ENCODE results near the gene PKIG. TPM values are rescaled to one million over a fixed set of nuclear protein-coding genes. Genes with fewer than 3 reads are reported as not detected.

Gene PKIG
- total RNA-seq, 1 experiment from 2014 or later, result 285 TPM

DNA sequence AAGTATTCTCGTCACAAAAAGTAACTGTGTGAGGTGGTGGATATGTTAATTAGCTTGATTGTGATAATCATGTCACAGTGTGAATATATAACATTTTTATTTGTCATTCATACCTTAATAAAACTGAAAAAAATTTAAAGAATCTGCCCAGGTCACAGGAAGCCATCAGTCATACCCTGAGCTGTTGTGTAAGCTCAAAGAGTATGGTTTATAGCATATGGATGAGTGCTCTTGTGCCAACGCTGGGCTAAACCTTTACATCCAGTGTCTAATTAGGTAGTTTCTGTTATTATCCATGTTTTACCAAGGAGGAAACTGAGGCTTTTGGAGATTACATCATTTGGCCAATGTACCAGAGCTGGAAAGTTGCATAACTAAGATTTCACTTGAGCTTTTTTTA lies 11.4 kb downstream of the PKIG start:
- peak overlapping the region; percentile 57 for H3K4me2 ChIP-seq (ENCODE audit: low read depth, low read length, poor library complexity, severe bottlenecking)
- H3K4me1 ChIP-seq (ENCODE audit: low read length), result peaks cover 99% of the 10 kb centered on the region
- peaks cover 3% of the 10 kb centered on the region; the same call in 1 of the 2 replicates for H4K20me1 ChIP-seq (ENCODE audit: insufficient read depth, low read depth, low read length)
- peaks cover 98% of the 10 kb centered on the region for H3K79me2 ChIP-seq (ENCODE audit: low read length)
- peak overlapping the region; percentile 42 for H3K9ac ChIP-seq (ENCODE audit: low read length)
- no peak overlapping the region for H2AFZ ChIP-seq (ENCODE audit: low read length)
- H3K4me3 ChIP-seq (ENCODE audit: low read length), result no peak overlapping the region; the same call in 1 of the 2 replicates
- no peaks in the 10 kb centered on the region for H3K9me3 ChIP-seq (ENCODE audit: low read length)
- peak overlapping the region; percentile 88 for H3K27ac ChIP-seq (ENCODE audit: low read length)
- peak; percentile 58 for DNase-seq
- H3K27me3 ChIP-seq (ENCODE audit: low read length), result no peaks in the 10 kb centered on the region
- H3K9me2 ChIP-seq (replicated peaks; ENCODE audit: insufficient read depth, low read length), result no peaks in the 10 kb centered on the region
- H3K36me3 ChIP-seq (ENCODE audit: insufficient read depth, low read length), result peaks cover 78% of the 10 kb centered on the region

DNA sequence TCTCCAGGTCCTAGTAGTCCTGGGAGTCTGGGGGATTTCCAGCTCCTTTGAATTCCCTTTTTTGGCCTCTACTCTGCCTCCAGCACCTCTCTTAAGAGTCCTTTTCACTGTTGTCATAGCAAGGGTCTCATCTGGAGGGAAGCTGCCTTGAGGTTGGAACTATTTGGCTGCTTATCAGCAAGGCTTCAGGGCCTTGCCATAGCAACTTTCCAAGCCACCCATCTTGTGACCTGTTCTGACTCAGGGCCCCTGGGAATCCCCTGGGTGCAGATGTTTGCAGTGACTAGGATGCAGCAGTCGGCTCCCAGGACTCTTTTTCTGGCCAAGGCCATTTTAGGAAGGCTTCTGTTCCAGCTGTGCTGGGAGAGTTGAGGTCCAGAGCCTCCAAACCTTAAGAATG lies 12.4 kb downstream of the PKIG start:
- Histone ChIP-seq H2AFZ (ENCODE audit: low read length) (no peak overlapping the region), H3K9me3 (ENCODE audit: low read length) (no peaks in the 10 kb centered on the region), H3K4me3 (ENCODE audit: low read length) (peak overlapping the region; percentile 7; the same call in 1 of the 2 replicates), H3K9me2 (replicated peaks; ENCODE audit: insufficient read depth, low read length) (no peaks in the 10 kb centered on the region), H3K79me2 (ENCODE audit: low read length) (peaks cover 98% of the 10 kb centered on the region), H3K4me2 (ENCODE audit: low read depth, low read length, poor library complexity, severe bottlenecking) (peak overlapping the region; percentile 57), H3K9ac (ENCODE audit: low read length) (peak overlapping the region; percentile 42), H3K36me3 (ENCODE audit: insufficient read depth, low read length) (peaks cover 75% of the 10 kb centered on the region), H3K27ac (ENCODE audit: low read length) (peak overlapping the region; percentile 88), H3K27me3 (ENCODE audit: low read length) (no peaks in the 10 kb centered on the region), H3K4me1 (ENCODE audit: low read length) (peaks cover 95% of the 10 kb centered on the region), H4K20me1 (ENCODE audit: insufficient read depth, low read depth, low read length) (peaks cover 7% of the 10 kb centered on the region; the same call in 1 of the 2 replicates)
- peak; percentile 62 for DNase-seq

DNA sequence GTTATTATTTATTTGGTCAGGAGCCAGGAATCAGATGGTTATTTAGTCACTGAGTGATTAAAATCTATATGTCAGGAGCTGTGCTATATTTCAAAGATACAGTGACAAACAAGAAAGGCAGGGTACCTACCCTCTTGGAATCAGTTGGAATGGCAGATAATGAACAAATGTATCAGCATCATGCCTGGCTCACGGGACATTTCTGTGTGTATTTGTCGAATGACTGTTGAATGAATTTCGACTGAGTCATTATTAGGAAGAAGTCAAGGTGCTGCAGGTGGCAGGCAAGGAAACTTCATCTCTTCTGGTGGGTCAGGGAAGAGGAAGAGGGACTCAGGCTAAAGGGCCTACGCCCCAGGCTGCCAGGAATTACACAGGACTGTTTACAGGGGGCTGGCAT lies 13.6 kb downstream of the PKIG start:
- Histone ChIP-seq H3K9ac (ENCODE audit: low read length) (peak overlapping the region; percentile 56), H3K27me3 (ENCODE audit: low read length) (no peaks in the 10 kb centered on the region), H3K79me2 (ENCODE audit: low read length) (peaks cover 98% of the 10 kb centered on the region), H3K9me2 (replicated peaks; ENCODE audit: insufficient read depth, low read length) (no peaks in the 10 kb centered on the region), H2AFZ (ENCODE audit: low read length) (no peak overlapping the region), H3K4me2 (ENCODE audit: low read depth, low read length, poor library complexity, severe bottlenecking) (peak overlapping the region; percentile 57), H3K4me3 (ENCODE audit: low read length) (no peak overlapping the region; the same call in 1 of the 2 replicates), H3K27ac (ENCODE audit: low read length) (peak overlapping the region; percentile 88), H3K4me1 (ENCODE audit: low read length) (peaks cover 95% of the 10 kb centered on the region), H4K20me1 (ENCODE audit: insufficient read depth, low read depth, low read length) (peaks cover 7% of the 10 kb centered on the region; the same call in 1 of the 2 replicates), H3K9me3 (ENCODE audit: low read length) (no peaks in the 10 kb centered on the region), H3K36me3 (ENCODE audit: insufficient read depth, low read length) (peaks cover 70% of the 10 kb centered on the region)
- DNase-seq, result no peak

DNA sequence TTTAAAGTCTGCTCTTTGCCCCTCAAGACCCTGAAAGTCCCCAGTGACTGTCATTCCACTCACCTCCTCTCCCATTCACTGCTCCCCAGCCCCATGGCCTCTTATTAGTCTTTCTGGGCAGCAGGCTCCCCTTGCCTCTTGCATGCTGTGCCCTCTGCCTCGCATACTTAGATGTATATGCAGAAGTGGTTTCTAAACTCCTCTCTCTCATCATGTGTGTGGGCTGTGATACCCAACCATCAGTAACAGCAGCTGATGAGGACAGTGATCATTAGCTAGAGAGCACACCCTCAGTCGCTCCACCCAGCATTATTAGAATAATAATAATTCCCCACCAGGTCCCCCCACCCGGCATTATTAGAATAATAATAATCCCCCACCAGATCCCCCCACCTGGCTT lies 14.5 kb downstream of the PKIG start:
- H3K27ac ChIP-seq (ENCODE audit: low read length), result peak overlapping the region; percentile 88
- H3K4me1 ChIP-seq (ENCODE audit: low read length), result peaks cover 96% of the 10 kb centered on the region
- no peak for DNase-seq
- H3K4me3 ChIP-seq (ENCODE audit: low read length), result peak overlapping the region; percentile 16; the same call in 1 of the 2 replicates
- H2AFZ ChIP-seq (ENCODE audit: low read length), result no peak overlapping the region
- H3K9me3 ChIP-seq (ENCODE audit: low read length), result no peaks in the 10 kb centered on the region
- peaks cover 7% of the 10 kb centered on the region; the same call in 1 of the 2 replicates for H4K20me1 ChIP-seq (ENCODE audit: insufficient read depth, low read depth, low read length)
- peak overlapping the region; percentile 56 for H3K9ac ChIP-seq (ENCODE audit: low read length)
- H3K79me2 ChIP-seq (ENCODE audit: low read length), result peaks cover 99% of the 10 kb centered on the region
- peaks cover 69% of the 10 kb centered on the region for H3K36me3 ChIP-seq (ENCODE audit: insufficient read depth, low read length)
- peak overlapping the region; percentile 57 for H3K4me2 ChIP-seq (ENCODE audit: low read depth, low read length, poor library complexity, severe bottlenecking)
- no peaks in the 10 kb centered on the region for H3K9me2 ChIP-seq (replicated peaks; ENCODE audit: insufficient read depth, low read length)
- H3K27me3 ChIP-seq (ENCODE audit: low read length), result no peaks in the 10 kb centered on the region

DNA sequence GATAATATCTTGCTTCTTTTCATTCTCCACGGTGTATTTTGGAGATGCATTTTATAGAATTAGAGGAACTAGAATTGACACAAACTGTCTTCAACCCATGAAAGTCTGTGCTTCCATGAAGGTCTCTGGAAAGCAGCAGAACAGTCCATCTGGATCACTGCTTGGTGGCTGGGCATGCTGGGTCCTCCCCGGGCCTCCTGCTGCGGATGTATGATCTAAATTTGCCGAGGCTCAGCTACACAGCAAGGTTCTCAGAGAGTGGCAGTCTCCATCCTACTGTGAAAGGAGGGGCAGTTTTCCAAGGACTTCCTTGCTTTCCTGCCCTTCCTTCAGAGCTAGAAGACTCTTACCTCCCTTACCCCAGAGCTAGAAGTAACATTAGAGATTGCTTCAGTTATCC lies 15.1 kb downstream of the PKIG start:
- H3K4me3 ChIP-seq (ENCODE audit: low read length), result peak overlapping the region; percentile 16; the same call in 1 of the 2 replicates
- H3K4me2 ChIP-seq (ENCODE audit: low read depth, low read length, poor library complexity, severe bottlenecking), result peak overlapping the region; percentile 57
- peaks cover 91% of the 10 kb centered on the region for H3K4me1 ChIP-seq (ENCODE audit: low read length)
- no peak for DNase-seq
- no peaks in the 10 kb centered on the region for H3K9me3 ChIP-seq (ENCODE audit: low read length)
- peaks cover 7% of the 10 kb centered on the region; the same call in 1 of the 2 replicates for H4K20me1 ChIP-seq (ENCODE audit: insufficient read depth, low read depth, low read length)
- peaks cover 98% of the 10 kb centered on the region for H3K79me2 ChIP-seq (ENCODE audit: low read length)
- no peak overlapping the region for H2AFZ ChIP-seq (ENCODE audit: low read length)
- peak overlapping the region; percentile 88 for H3K27ac ChIP-seq (ENCODE audit: low read length)
- H3K36me3 ChIP-seq (ENCODE audit: insufficient read depth, low read length), result peaks cover 67% of the 10 kb centered on the region
- H3K9me2 ChIP-seq (replicated peaks; ENCODE audit: insufficient read depth, low read length), result no peaks in the 10 kb centered on the region
- H3K9ac ChIP-seq (ENCODE audit: low read length), result peak overlapping the region; percentile 56
- H3K27me3 ChIP-seq (ENCODE audit: low read length), result no peaks in the 10 kb centered on the region

DNA sequence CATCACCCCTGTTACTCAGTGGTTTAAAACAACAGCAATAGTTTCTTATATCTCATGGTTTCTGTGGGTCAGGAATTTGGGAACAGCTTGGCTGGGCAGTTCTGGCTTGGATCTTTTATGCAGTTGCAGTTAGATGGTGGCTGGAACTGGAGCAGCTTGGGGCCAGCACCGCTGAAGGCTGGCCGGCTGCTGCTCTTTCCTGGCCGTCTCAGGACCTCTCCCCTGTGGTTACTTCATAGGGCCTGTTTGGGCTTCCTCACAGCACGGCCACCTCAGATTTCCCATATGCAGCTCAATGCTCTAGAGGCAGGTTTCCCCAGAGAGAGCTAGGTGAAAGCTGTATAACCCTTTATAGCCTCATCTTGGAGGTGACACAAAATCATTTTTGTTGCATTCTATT lies 15.6 kb downstream of the PKIG start:
- H3K4me2 ChIP-seq (ENCODE audit: low read depth, low read length, poor library complexity, severe bottlenecking), result peak overlapping the region; percentile 57
- H3K27me3 ChIP-seq (ENCODE audit: low read length), result no peaks in the 10 kb centered on the region
- peaks cover 62% of the 10 kb centered on the region for H3K36me3 ChIP-seq (ENCODE audit: insufficient read depth, low read length)
- H3K4me1 ChIP-seq (ENCODE audit: low read length), result peaks cover 87% of the 10 kb centered on the region
- H3K9me3 ChIP-seq (ENCODE audit: low read length), result no peaks in the 10 kb centered on the region
- no peak overlapping the region for H2AFZ ChIP-seq (ENCODE audit: low read length)
- H3K9me2 ChIP-seq (replicated peaks; ENCODE audit: insufficient read depth, low read length), result no peaks in the 10 kb centered on the region
- no peak for DNase-seq
- peaks cover 97% of the 10 kb centered on the region for H3K79me2 ChIP-seq (ENCODE audit: low read length)
- peak overlapping the region; percentile 56 for H3K9ac ChIP-seq (ENCODE audit: low read length)
- H3K27ac ChIP-seq (ENCODE audit: low read length), result peak overlapping the region; percentile 88
- H3K4me3 ChIP-seq (ENCODE audit: low read length), result peak overlapping the region; percentile 16; the same call in 1 of the 2 replicates
- peaks cover 7% of the 10 kb centered on the region; the same call in 1 of the 2 replicates for H4K20me1 ChIP-seq (ENCODE audit: insufficient read depth, low read depth, low read length)

DNA sequence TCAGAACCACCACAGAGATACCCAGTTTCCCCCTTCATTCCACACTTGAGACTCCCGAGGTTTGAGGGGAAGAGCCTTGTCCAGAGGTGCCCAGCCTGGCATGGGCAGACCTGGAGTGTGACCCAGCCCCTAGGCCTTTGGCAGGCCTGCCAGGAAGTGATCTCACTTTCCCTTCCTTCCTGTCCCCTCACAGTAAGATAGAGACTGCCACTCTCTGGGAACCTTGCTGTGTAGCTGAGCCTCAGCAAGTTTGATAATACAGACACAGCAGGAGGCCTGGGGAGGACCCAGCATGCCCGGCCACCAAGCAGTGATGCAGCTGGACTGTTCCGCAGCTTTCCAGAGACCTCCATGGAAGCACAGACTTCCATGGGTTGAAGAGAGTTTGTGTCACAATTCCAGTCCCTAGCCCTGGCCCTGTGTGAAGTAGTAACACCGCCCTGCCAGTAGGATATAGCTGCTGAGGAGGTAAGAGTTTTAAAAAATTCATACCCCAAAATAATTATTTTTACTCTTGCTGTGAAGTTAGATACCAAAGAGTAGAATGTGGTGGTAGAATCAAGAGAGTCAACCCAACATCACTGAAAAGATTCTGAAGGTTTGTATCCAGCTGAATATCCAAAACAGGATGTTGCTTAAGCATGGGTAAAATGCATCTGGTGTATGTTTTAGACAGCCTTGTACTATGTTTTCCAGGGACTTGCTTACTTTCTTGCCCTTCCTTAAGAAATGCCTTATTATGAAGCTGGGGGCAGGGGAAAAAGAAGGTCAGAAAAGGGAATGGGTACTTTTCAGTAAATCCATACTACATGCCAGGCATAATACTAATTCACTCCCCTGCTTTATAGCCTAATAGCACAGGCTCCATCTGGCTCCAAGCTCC lies 16.3 kb downstream of the PKIG start:
- Histone ChIP-seq H2AFZ (ENCODE audit: low read length) (no peak overlapping the region), H4K20me1 (ENCODE audit: insufficient read depth, low read depth, low read length) (peaks cover 7% of the 10 kb centered on the region; the same call in 1 of the 2 replicates), H3K9me2 (replicated peaks; ENCODE audit: insufficient read depth, low read length) (no peaks in the 10 kb centered on the region), H3K9ac (ENCODE audit: low read length) (peak overlapping the region; percentile 56; the same call in 1 of the 2 replicates), H3K9me3 (ENCODE audit: low read length) (no peaks in the 10 kb centered on the region), H3K4me3 (ENCODE audit: low read length) (no peak overlapping the region), H3K4me2 (ENCODE audit: low read depth, low read length, poor library complexity, severe bottlenecking) (no peak overlapping the region), H3K36me3 (ENCODE audit: insufficient read depth, low read length) (peaks cover 57% of the 10 kb centered on the region), H3K79me2 (ENCODE audit: low read length) (peaks cover 97% of the 10 kb centered on the region), H3K4me1 (ENCODE audit: low read length) (peaks cover 80% of the 10 kb centered on the region), H3K27ac (ENCODE audit: low read length) (peak overlapping the region; percentile 88), H3K27me3 (ENCODE audit: low read length) (no peaks in the 10 kb centered on the region)
- no peak for DNase-seq

DNA sequence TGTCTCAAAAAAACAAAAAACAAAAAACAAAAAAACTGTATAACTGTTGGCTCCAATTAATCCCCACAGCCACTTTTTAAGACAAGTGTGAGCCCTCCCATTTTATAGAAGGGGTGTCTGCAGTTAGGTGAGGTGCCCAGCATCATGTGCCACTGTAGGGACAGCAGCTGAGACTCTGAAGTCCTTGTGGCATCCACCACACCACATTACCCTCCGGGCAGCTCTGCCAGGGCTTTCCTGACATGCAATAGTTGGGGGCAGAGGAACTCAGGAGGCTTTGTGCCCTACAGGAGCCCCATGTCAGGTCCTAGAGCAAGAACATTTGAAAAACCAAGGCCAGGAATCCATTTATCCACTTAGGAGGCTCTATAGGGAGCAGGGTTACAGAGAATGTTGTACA lies 17.3 kb downstream of the PKIG start:
- no peak for DNase-seq
- no peaks in the 10 kb centered on the region for H3K9me2 ChIP-seq (replicated peaks; ENCODE audit: insufficient read depth, low read length)
- H3K9me3 ChIP-seq (ENCODE audit: low read length), result no peaks in the 10 kb centered on the region
- H3K4me3 ChIP-seq (ENCODE audit: low read length), result no peak overlapping the region
- 0 out of 2 replicates have a peak overlapping the region, but pooled peaks have one; percentile 4 for H3K9ac ChIP-seq (ENCODE audit: low read length)
- peak overlapping the region; percentile 60 for H3K27ac ChIP-seq (ENCODE audit: low read length)
- H3K79me2 ChIP-seq (ENCODE audit: low read length), result peaks cover 97% of the 10 kb centered on the region
- peaks cover 69% of the 10 kb centered on the region for H3K4me1 ChIP-seq (ENCODE audit: low read length)
- no peak overlapping the region for H2AFZ ChIP-seq (ENCODE audit: low read length)
- H3K36me3 ChIP-seq (ENCODE audit: insufficient read depth, low read length), result peaks cover 48% of the 10 kb centered on the region
- H4K20me1 ChIP-seq (ENCODE audit: insufficient read depth, low read depth, low read length), result peaks cover 7% of the 10 kb centered on the region; the same call in 1 of the 2 replicates
- no peak overlapping the region for H3K4me2 ChIP-seq (ENCODE audit: low read depth, low read length, poor library complexity, severe bottlenecking)
- H3K27me3 ChIP-seq (ENCODE audit: low read length), result no peaks in the 10 kb centered on the region
